Measurements from ENCODE around the gene SSRP1. TPM values are rescaled to one million over a fixed set of nuclear protein-coding genes. Genes with fewer than 3 reads are reported as not detected.

SSRP1 gene
- polyA plus RNA-seq, 1 donor from 2014 or later = 84.7 TPM

GRCh38 chr11:57377107-57377506 is 41.4 kb upstream of the SSRP1 start:
- H3K36me3 ChIP-seq (ENCODE audit: insufficient read depth, low read length) = no peaks in the 10 kb centered on the region
- H3K9me3 ChIP-seq (ENCODE audit: low read length) = no peaks in the 10 kb centered on the region
- no peaks in the 10 kb centered on the region for H3K27me3 ChIP-seq (ENCODE audit: insufficient read depth, low read depth, low read length)
- no peak overlapping the region for H3K9ac ChIP-seq (ENCODE audit: low read length)
- no peaks in the 10 kb centered on the region for H3K9me2 ChIP-seq (ENCODE audit: insufficient read depth, low read length)
- no peaks in the 10 kb centered on the region for H4K20me1 ChIP-seq (ENCODE audit: insufficient read depth)
- no peak overlapping the region for H3K4me2 ChIP-seq (ENCODE audit: low read length)
- no peaks in the 10 kb centered on the region for H3F3A ChIP-seq (ENCODE audit: insufficient read depth, low read length, poor library complexity, severe bottlenecking)
- no peak overlapping the region for H3K4me3 ChIP-seq (ENCODE audit: low read length)
- no peak overlapping the region for H3K27ac ChIP-seq (ENCODE audit: low read length)
- TF ChIP-seq REST (IDR thresholded peaks at IDR 0.05; ENCODE audit: borderline replicate concordance) (no peak), SMC3 (conservative IDR thresholded peaks at IDR 0.05; ENCODE audit: poor library complexity) (no peak), CTCF (IDR thresholded peaks at IDR 0.05; ENCODE audit: poor library complexity, severe bottlenecking) (no peak), POLR2AphosphoS5 (IDR thresholded peaks at IDR 0.05) (no peak), EP300 (conservative IDR thresholded peaks at IDR 0.05; ENCODE audit: poor library complexity, severe bottlenecking) (no peak), EZH2 (IDR thresholded peaks at IDR 0.05; ENCODE audit: borderline replicate concordance, insufficient read depth, low read length, poor library complexity, severe bottlenecking) (no peak), TAF1 (IDR thresholded peaks at IDR 0.05; ENCODE audit: low read depth) (no peak), MXI1 (conservative IDR thresholded peaks at IDR 0.05; ENCODE audit: poor library complexity, severe bottlenecking) (no peak), RAD21 (conservative IDR thresholded peaks at IDR 0.05) (no peak)
- no peak overlapping the region for H2AFZ ChIP-seq (ENCODE audit: low read depth, low read length)
- no peaks in the 10 kb centered on the region for H3K79me2 ChIP-seq (replicated peaks; ENCODE audit: insufficient read depth, low read length)

- Histone ChIP-seq H2AFZ (ENCODE audit: low read depth, low read length) (no peak overlapping the region), H3K36me3 (ENCODE audit: insufficient read depth, low read length) (no peaks in the 10 kb centered on the region), H3K9me2 (ENCODE audit: insufficient read depth, low read length) (no peaks in the 10 kb centered on the region), H4K20me1 (ENCODE audit: insufficient read depth) (no peaks in the 10 kb centered on the region), H3K9ac (ENCODE audit: low read length) (no peak overlapping the region), H3K4me3 (ENCODE audit: low read length) (no peak overlapping the region), H3K27me3 (ENCODE audit: insufficient read depth, low read depth, low read length) (no peaks in the 10 kb centered on the region), H3K4me2 (ENCODE audit: low read length) (no peak overlapping the region), H3K9me3 (ENCODE audit: low read length) (no peaks in the 10 kb centered on the region), H3K27ac (ENCODE audit: low read length) (no peak overlapping the region), H3K79me2 (replicated peaks; ENCODE audit: insufficient read depth, low read length) (no peaks in the 10 kb centered on the region), H3F3A (ENCODE audit: insufficient read depth, low read length, poor library complexity, severe bottlenecking) (no peaks in the 10 kb centered on the region)
- no peak for TF ChIP-seq EZH2 (IDR thresholded peaks at IDR 0.05; ENCODE audit: borderline replicate concordance, insufficient read depth, low read length, poor library complexity, severe bottlenecking)
- TF ChIP-seq EP300 (conservative IDR thresholded peaks at IDR 0.05; ENCODE audit: poor library complexity, severe bottlenecking) = no peak
- TF ChIP-seq CTCF (IDR thresholded peaks at IDR 0.05; ENCODE audit: poor library complexity, severe bottlenecking) = no peak
- TF ChIP-seq POLR2AphosphoS5 (IDR thresholded peaks at IDR 0.05) = no peak
- no peak for TF ChIP-seq MXI1 (conservative IDR thresholded peaks at IDR 0.05; ENCODE audit: poor library complexity, severe bottlenecking)
- TF ChIP-seq TAF1 (IDR thresholded peaks at IDR 0.05; ENCODE audit: low read depth) = no peak
- no peak for TF ChIP-seq SMC3 (conservative IDR thresholded peaks at IDR 0.05; ENCODE audit: poor library complexity)
- no peak for TF ChIP-seq RAD21 (conservative IDR thresholded peaks at IDR 0.05)
- no peak for TF ChIP-seq REST (IDR thresholded peaks at IDR 0.05; ENCODE audit: borderline replicate concordance)
Observed at GRCh38 chr11:57376095-57377090, 40.7 kb upstream of the SSRP1 start.

All from neural cell (in vitro differentiated cells).